Lower lobe of right lung (tissue), 2 donors: ENCODE results near the gene FAAP100. TPM values are rescaled to one million over a fixed set of nuclear protein-coding genes. Genes with fewer than 3 reads are reported as not detected.

Source experiments
- ATAC-seq, 2 donors: fragments of 200-7000 bp; cut with Tn5 transposase; one replicate each; pipeline ENCODE4 v1.9.1; 2020 to 2022; ENCODE audit warnings: mild to moderate bottlenecking in 2 of 2, moderate library complexity in 2 of 2
- DNase-seq: peaks from one replicate; pipeline ENCODE4 v3.0.0-alpha.2; 2020
- H3K27ac ChIP-seq: fragments of 200-600 bp; one replicate; pipeline ENCODE4 v1.8.0; 2022
- H3K27me3 ChIP-seq: fragments of 200-600 bp; one replicate; pipeline ENCODE4 v1.8.0; 2022; ENCODE audit warnings: low read depth
- H3K36me3 ChIP-seq: fragments of 200-600 bp; one replicate; pipeline ENCODE4 v1.8.0; 2022; ENCODE audit warnings: mild to moderate bottlenecking
- H3K4me1 ChIP-seq: fragments of 200-600 bp; one replicate; pipeline ENCODE4 v1.8.0; 2022
- H3K4me3 ChIP-seq: fragments of 200-600 bp; one replicate; pipeline ENCODE4 v1.8.0; 2022; ENCODE audit warnings: mild to moderate bottlenecking
- H3K9me3 ChIP-seq: fragments of 200-600 bp; one replicate; pipeline ENCODE4 v1.8.0; 2022
- CTCF ChIP-seq: fragments of 200-600 bp; IDR thresholded peaks from one replicate; pipeline ENCODE4 v1.8.0; 2022; ENCODE audit warnings: antibody characterized with exemption, mild to moderate bottlenecking
- intact Hi-C: fragments of 100-400 bp; cut with DNase I; formaldehyde crosslinking; loops from one replicate; pipeline ENCODE4 v1.11.0; 2022
- total RNA-seq: library from RNA; stranded (reverse); fragmentation: NEBNext Ultra II Directional; extraction: Animal tissue kit (Norgen Biotek cat#: 25700); gene quantifications from one replicate; pipeline ENCODE4 v1.2.1, GENCODE V29; 2021
- donor health status: DM: no; HTN: yes; CAD: no; lungs with severe emphysema.

Gene FAAP100
- total RNA-seq, 1 donor from 2014 or later: 26.0 TPM

DNA sequence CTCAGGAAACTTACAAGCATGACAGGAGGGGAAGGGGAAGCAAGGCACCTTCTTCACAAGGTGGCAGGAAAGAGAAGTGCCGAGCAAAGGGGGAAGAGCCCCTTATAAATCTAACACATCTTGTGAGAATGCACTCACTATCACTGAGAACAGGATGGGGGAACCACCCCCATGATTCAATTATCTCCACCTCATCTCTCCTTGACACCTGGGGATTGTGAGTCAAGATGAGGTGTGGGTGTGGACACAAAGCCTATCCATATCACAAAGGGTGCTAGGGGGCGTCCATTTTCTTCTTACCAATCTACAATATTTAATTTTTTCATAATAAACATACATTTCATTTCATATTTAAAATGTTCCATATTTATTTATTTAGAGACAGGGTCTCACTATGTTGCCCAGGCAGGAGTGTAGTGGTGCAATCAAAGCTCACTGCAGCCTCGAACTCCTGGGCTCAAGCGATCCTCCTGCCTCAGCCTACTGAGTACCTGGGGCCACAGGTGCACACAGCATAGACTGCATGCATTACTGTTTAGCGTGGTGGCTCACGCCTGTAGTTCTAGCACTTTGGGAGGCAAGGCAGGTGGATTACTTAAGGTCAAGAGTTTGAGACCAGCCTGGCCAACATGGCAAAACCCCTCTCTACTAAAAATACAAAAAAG lies 26.5 kb upstream of the FAAP100 start:
- ATAC-seq: no peak
- TF ChIP-seq CTCF: no peak
- H3K9me3 ChIP-seq: no peaks in the 10 kb centered on the region
- peaks cover 19% of the 10 kb centered on the region for H3K4me1 ChIP-seq
- no peak overlapping the region for H3K27ac ChIP-seq
- H3K27me3 ChIP-seq: no peaks in the 10 kb centered on the region
- H3K4me3 ChIP-seq: no peak overlapping the region
- intact Hi-C loops: no loop called here
- DNase-seq: no peak
- H3K36me3 ChIP-seq: peaks cover 85% of the 10 kb centered on the region

- no peaks in the 10 kb centered on the region for H3K27me3 ChIP-seq
- intact Hi-C loops: no loop called here
- H3K9me3 ChIP-seq: no peaks in the 10 kb centered on the region
- H3K36me3 ChIP-seq: peaks cover 85% of the 10 kb centered on the region
- ATAC-seq: peak in 1 of 2 donors; percentile 3
- H3K4me1 ChIP-seq: peaks cover 19% of the 10 kb centered on the region
- H3K4me3 ChIP-seq: no peak overlapping the region
- H3K27ac ChIP-seq: no peak overlapping the region
- no peak for DNase-seq
- no peak for TF ChIP-seq CTCF
Observed at GRCh38 chr17:81578038-81578441, 25.9 kb upstream of the FAAP100 start.

DNA sequence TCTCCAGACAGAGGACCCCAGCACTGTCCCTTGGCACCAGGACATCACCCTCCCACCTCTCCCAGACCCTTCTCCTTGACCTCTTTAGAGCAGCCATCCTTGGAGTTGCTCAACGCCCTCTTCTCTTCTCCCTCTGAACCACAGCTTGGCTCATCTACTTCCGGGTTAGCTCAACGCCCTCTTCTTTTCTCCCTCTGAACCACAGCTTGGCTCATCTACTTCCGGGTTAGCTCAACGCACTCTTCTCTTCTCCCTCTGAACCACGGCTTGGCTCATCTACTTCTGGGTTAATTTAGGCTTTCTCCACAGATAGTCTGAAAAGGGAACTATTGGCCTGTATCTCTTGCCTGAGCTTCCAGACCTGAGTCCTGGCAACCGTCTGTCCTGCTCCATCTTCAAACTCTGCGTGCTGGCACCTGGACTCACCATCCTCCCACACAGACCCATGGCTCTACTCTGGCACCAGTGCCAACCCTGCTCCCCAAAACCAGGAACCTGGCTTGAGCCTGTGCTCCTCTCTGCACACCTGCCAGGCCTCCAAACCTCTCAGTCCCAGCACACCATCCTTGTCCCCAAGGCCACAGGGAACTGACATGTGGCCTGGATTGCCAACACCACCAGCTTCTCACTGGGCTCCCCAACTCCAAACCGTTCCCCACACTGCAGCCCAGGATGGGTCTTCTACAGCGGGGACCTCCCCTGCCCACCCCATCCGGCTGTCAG lies 25.3 kb upstream of the FAAP100 start:
- Histone ChIP-seq H3K4me3 (no peak overlapping the region), H3K27ac (no peak overlapping the region), H3K4me1 (peaks cover 19% of the 10 kb centered on the region), H3K9me3 (no peaks in the 10 kb centered on the region), H3K36me3 (peaks cover 85% of the 10 kb centered on the region), H3K27me3 (no peaks in the 10 kb centered on the region)
- intact Hi-C loops: no loop called here
- TF ChIP-seq CTCF: no peak
- DNase-seq: no peak
- peak; percentile 49 to 68 for ATAC-seq

GRCh38 chr17:81576621-81577277 lies 24.6 kb upstream of the FAAP100 start:
- no peak for TF ChIP-seq CTCF
- H3K36me3 ChIP-seq: peaks cover 83% of the 10 kb centered on the region
- H3K27me3 ChIP-seq: no peaks in the 10 kb centered on the region
- ATAC-seq (peak; percentile 63 to 72), DNase-seq (no peak)
- no peak overlapping the region for H3K4me3 ChIP-seq
- H3K9me3 ChIP-seq: no peaks in the 10 kb centered on the region
- no peak overlapping the region for H3K27ac ChIP-seq
- H3K4me1 ChIP-seq: peaks cover 19% of the 10 kb centered on the region
- intact Hi-C loops: no loop called here

- ATAC-seq (no peak), DNase-seq (no peak)
- intact Hi-C loops: no loop called here
- Histone ChIP-seq H3K27ac (no peak overlapping the region), H3K4me1 (peaks cover 19% of the 10 kb centered on the region), H3K36me3 (peaks cover 85% of the 10 kb centered on the region), H3K27me3 (no peaks in the 10 kb centered on the region), H3K9me3 (no peaks in the 10 kb centered on the region), H3K4me3 (no peak overlapping the region)
- TF ChIP-seq CTCF: no peak
Observed at GRCh38 chr17:81575836-81576235, 23.7 kb upstream of the FAAP100 start.
